ENCODE measurements around the gene CCDC91.

Gene CCDC91

GRCh38 chr12:28550757-28551704, 360.8 kb downstream of the CCDC91 start:
- Histone ChIP-seq H3K36me3 (ENCODE audit: control insufficient read depth in 1 of 2, insufficient read depth in 2 of 2, low read length in 2 of 2) (no peaks in the 10 kb centered on the region), H4K8ac (ENCODE audit: low read depth, low read length) (no peak overlapping the region), H3K9ac (ENCODE audit: low read length) (no peak overlapping the region), H2BK5ac (ENCODE audit: low read depth, low read length, poor library complexity) (no peak overlapping the region), H3K4me3 (ENCODE audit: low read depth, low read length) (no peak overlapping the region), H4K91ac (ENCODE audit: low read depth, low read length) (no peak overlapping the region), H3K4ac (ENCODE audit: low read depth, low read length) (no peak overlapping the region), H3K18ac (ENCODE audit: low read length) (no peak overlapping the region), H4K12ac (ENCODE audit: low read depth, low read length) (no peak overlapping the region), H3K27ac (ENCODE audit: low read depth, low read length) (no peak overlapping the region), H3K4me2 (ENCODE audit: low read length) (no peak overlapping the region), H2AFZ (ENCODE audit: insufficient read depth, low read length, poor library complexity) (no peak overlapping the region), H3K14ac (ENCODE audit: low read length) (no peak overlapping the region), H2BK120ac (ENCODE audit: insufficient read depth, low read length, poor library complexity) (no peak overlapping the region), H3K9me3 (ENCODE audit: insufficient read depth, low read depth, low read length) (no peaks in the 10 kb centered on the region), H3K79me2 (ENCODE audit: control insufficient read depth, insufficient read depth, low read length, poor library complexity) (no peaks in the 10 kb centered on the region), H3K27me3 (ENCODE audit: insufficient read depth, low read length) (no peaks in the 10 kb centered on the region), H3K79me1 (ENCODE audit: low read length) (no peaks in the 10 kb centered on the region), H3K23ac (ENCODE audit: low read length) (no peak overlapping the region), H2BK12ac (ENCODE audit: low read length) (no peak overlapping the region), H2AK5ac (ENCODE audit: low read length) (no peak overlapping the region), H3K4me1 (ENCODE audit: control insufficient read depth in 1 of 2, insufficient read depth in 2 of 2, low read length in 2 of 2) (no peaks in the 10 kb centered on the region)
- no peak for DNase-seq
- WGBS (ENCODE audit: extremely low coverage, insufficient coverage, insufficient read length) = no CpG with 5 or more reads among the region's 4 CpGs

GRCh38 chr12:28552251-28552970, 362.2 kb downstream of the CCDC91 start:
- Histone ChIP-seq H2AK5ac (ENCODE audit: low read length) (no peak overlapping the region), H3K18ac (ENCODE audit: low read length) (no peak overlapping the region), H3K9me3 (ENCODE audit: insufficient read depth, low read depth, low read length) (no peaks in the 10 kb centered on the region), H3K4me2 (ENCODE audit: low read length) (no peak overlapping the region), H2BK120ac (ENCODE audit: insufficient read depth, low read length, poor library complexity) (no peak overlapping the region), H4K8ac (ENCODE audit: low read depth, low read length) (no peak overlapping the region), H3K27me3 (ENCODE audit: insufficient read depth, low read length) (no peaks in the 10 kb centered on the region), H3K23ac (ENCODE audit: low read length) (no peak overlapping the region), H3K4me3 (ENCODE audit: low read depth, low read length) (no peak overlapping the region), H2BK5ac (ENCODE audit: low read depth, low read length, poor library complexity) (no peak overlapping the region), H3K4me1 (ENCODE audit: control insufficient read depth in 1 of 2, insufficient read depth in 2 of 2, low read length in 2 of 2) (no peaks in the 10 kb centered on the region), H3K27ac (ENCODE audit: low read depth, low read length) (no peak overlapping the region), H3K79me1 (ENCODE audit: low read length) (no peaks in the 10 kb centered on the region), H2BK12ac (ENCODE audit: low read length) (no peak overlapping the region), H2AFZ (ENCODE audit: insufficient read depth, low read length, poor library complexity) (no peak overlapping the region), H3K9ac (ENCODE audit: low read length) (no peak overlapping the region), H3K36me3 (ENCODE audit: control insufficient read depth in 1 of 2, insufficient read depth in 2 of 2, low read length in 2 of 2) (no peaks in the 10 kb centered on the region), H3K79me2 (ENCODE audit: control insufficient read depth, insufficient read depth, low read length, poor library complexity) (no peaks in the 10 kb centered on the region), H4K91ac (ENCODE audit: low read depth, low read length) (no peak overlapping the region), H3K14ac (ENCODE audit: low read length) (no peak overlapping the region), H3K4ac (ENCODE audit: low read depth, low read length) (no peak overlapping the region), H4K12ac (ENCODE audit: low read depth, low read length) (no peak overlapping the region)
- WGBS (ENCODE audit: extremely low coverage, insufficient coverage, insufficient read length) = no CpG with 5 or more reads among the region's 4 CpGs
- DNase-seq = no peak

- Histone ChIP-seq H3K79me1 (ENCODE audit: low read length) (no peaks in the 10 kb centered on the region), H4K8ac (ENCODE audit: low read depth, low read length) (no peak overlapping the region), H3K4ac (ENCODE audit: low read depth, low read length) (no peak overlapping the region), H3K27ac (ENCODE audit: low read depth, low read length) (no peak overlapping the region), H3K9ac (ENCODE audit: low read length) (no peak overlapping the region), H3K23ac (ENCODE audit: low read length) (no peak overlapping the region), H3K27me3 (ENCODE audit: insufficient read depth, low read length) (no peaks in the 10 kb centered on the region), H3K9me3 (ENCODE audit: insufficient read depth, low read depth, low read length) (no peaks in the 10 kb centered on the region), H4K12ac (ENCODE audit: low read depth, low read length) (no peak overlapping the region), H3K4me1 (ENCODE audit: control insufficient read depth in 1 of 2, insufficient read depth in 2 of 2, low read length in 2 of 2) (no peaks in the 10 kb centered on the region), H3K14ac (ENCODE audit: low read length) (no peak overlapping the region), H2AK5ac (ENCODE audit: low read length) (no peak overlapping the region), H3K36me3 (ENCODE audit: control insufficient read depth in 1 of 2, insufficient read depth in 2 of 2, low read length in 2 of 2) (no peaks in the 10 kb centered on the region), H4K91ac (ENCODE audit: low read depth, low read length) (no peak overlapping the region), H2BK120ac (ENCODE audit: insufficient read depth, low read length, poor library complexity) (no peak overlapping the region), H3K79me2 (ENCODE audit: control insufficient read depth, insufficient read depth, low read length, poor library complexity) (no peaks in the 10 kb centered on the region), H3K4me2 (ENCODE audit: low read length) (no peak overlapping the region), H3K4me3 (ENCODE audit: low read depth, low read length) (no peak overlapping the region), H2BK5ac (ENCODE audit: low read depth, low read length, poor library complexity) (no peak overlapping the region), H2BK12ac (ENCODE audit: low read length) (no peak overlapping the region), H2AFZ (ENCODE audit: insufficient read depth, low read length, poor library complexity) (no peak overlapping the region), H3K18ac (ENCODE audit: low read length) (no peak overlapping the region)
- no CpG with 5 or more reads among the region's 4 CpGs for WGBS (ENCODE audit: extremely low coverage, insufficient coverage, insufficient read length)
- DNase-seq = no peak
Observed at GRCh38 chr12:28555748-28556147, 365.5 kb downstream of the CCDC91 start.

- no peak overlapping the region for H3K9ac ChIP-seq (ENCODE audit: low read length)
- no peak overlapping the region for H3K4ac ChIP-seq (ENCODE audit: low read depth, low read length)
- H3K27me3 ChIP-seq (ENCODE audit: insufficient read depth, low read length) = no peaks in the 10 kb centered on the region
- no peaks in the 10 kb centered on the region for H3K36me3 ChIP-seq (ENCODE audit: control insufficient read depth in 1 of 2, insufficient read depth in 2 of 2, low read length in 2 of 2)
- no peak overlapping the region for H3K18ac ChIP-seq (ENCODE audit: low read length)
- H3K79me2 ChIP-seq (ENCODE audit: control insufficient read depth, insufficient read depth, low read length, poor library complexity) = no peaks in the 10 kb centered on the region
- no CpG with 5 or more reads among the region's 1 CpG for WGBS (ENCODE audit: extremely low coverage, insufficient coverage, insufficient read length)
- H4K12ac ChIP-seq (ENCODE audit: low read depth, low read length) = no peak overlapping the region
- no peak overlapping the region for H2AFZ ChIP-seq (ENCODE audit: insufficient read depth, low read length, poor library complexity)
- no peak overlapping the region for H4K8ac ChIP-seq (ENCODE audit: low read depth, low read length)
- H3K9me3 ChIP-seq (ENCODE audit: insufficient read depth, low read depth, low read length) = no peaks in the 10 kb centered on the region
- no peak overlapping the region for H2BK120ac ChIP-seq (ENCODE audit: insufficient read depth, low read length, poor library complexity)
- no peak for DNase-seq
- no peaks in the 10 kb centered on the region for H3K79me1 ChIP-seq (ENCODE audit: low read length)
- no peak overlapping the region for H3K27ac ChIP-seq (ENCODE audit: low read depth, low read length)
- no peaks in the 10 kb centered on the region for H3K4me1 ChIP-seq (ENCODE audit: control insufficient read depth in 1 of 2, insufficient read depth in 2 of 2, low read length in 2 of 2)
- no peak overlapping the region for H3K14ac ChIP-seq (ENCODE audit: low read length)
- H3K4me2 ChIP-seq (ENCODE audit: low read length) = no peak overlapping the region
- H3K4me3 ChIP-seq (ENCODE audit: low read depth, low read length) = no peak overlapping the region
- H2BK12ac ChIP-seq (ENCODE audit: low read length) = no peak overlapping the region
- H2BK5ac ChIP-seq (ENCODE audit: low read depth, low read length, poor library complexity) = no peak overlapping the region
- no peak overlapping the region for H3K23ac ChIP-seq (ENCODE audit: low read length)
- H4K91ac ChIP-seq (ENCODE audit: low read depth, low read length) = no peak overlapping the region
- no peak overlapping the region for H2AK5ac ChIP-seq (ENCODE audit: low read length)
Observed at GRCh38 chr12:28558250-28558649, 368.0 kb downstream of the CCDC91 start.

All from trophoblast cell (in vitro differentiated cells and primary cell).